Panc1 (cell line): ENCODE results near the gene PNP. TPM values are rescaled to one million over a fixed set of nuclear protein-coding genes. Genes with fewer than 3 reads are reported as not detected.

Experiments used
- ATAC-seq: fragments of 200-7000 bp; cut with Tn5 transposase; 2 replicates; pipeline ENCODE4 v1.9.1; 2020; ENCODE audit warnings: mild to moderate bottlenecking, moderate library complexity
- BruUV-seq: library from RNA; stranded (reverse); fragments of 400-500 nt; replicated peaks from 2 replicates; lab custom pipeline; 2021; lab: Mats Ljungman, UMichigan
- CTCF ChIA-PET: fragments of 300-600 bp; sonication (Branson Sonifier 250); formaldehyde crosslinking; loops from one replicate; lab custom pipeline; 2022; ENCODE audit warnings: antibody characterized with exemption; lab: Charles Lee
- POLR2A ChIA-PET: fragments of 300-600 bp; sonication (Branson Sonifier 250); formaldehyde crosslinking; loops from one replicate; lab custom pipeline; 2022; ENCODE audit warnings: antibody characterized with exemption; lab: Charles Lee
- DNase-seq: peaks from one replicate; pipeline ENCODE4 v3.0.0-alpha.2; 2010; ENCODE audit warnings: low read depth, low spot score
- H3K27ac ChIP-seq: 2 replicates; pipeline ENCODE4 v1.5.1; 2011; ENCODE audit warnings: mild to moderate bottlenecking, low read length, inconsistent platforms
- H3K27me3 ChIP-seq: fragments of 200-500 bp; sonication (Bioruptor generic); 2 replicates; pipeline ENCODE4 v1.6.0; 2014; ENCODE audit warnings: low read length, inconsistent platforms; ENCODE audit not compliant: control insufficient read depth, insufficient read depth
- H3K36me3 ChIP-seq: fragments of 200-500 bp; sonication (Bioruptor generic); 2 replicates; pipeline ENCODE4 v1.5.1; 2014; ENCODE audit warnings: inconsistent platforms, mild to moderate bottlenecking, low read length, moderate library complexity; ENCODE audit not compliant: control insufficient read depth, insufficient read depth
- H3K4me1 ChIP-seq: 2 replicates; pipeline ENCODE4 v1.5.1; 2011; ENCODE audit warnings: inconsistent platforms, mild to moderate bottlenecking, low read length, moderate library complexity; ENCODE audit not compliant: control insufficient read depth, insufficient read depth
- H3K4me3 ChIP-seq, 2 experiments: 2 replicates each; pipeline ENCODE4 v1.5.1; 2011 to 2012; ENCODE audit warnings: low read depth in 2 of 2, low read length in 2 of 2, mild to moderate bottlenecking in 2 of 2, inconsistent platforms in 1 of 2, moderate library complexity in 1 of 2
- H3K9me3 ChIP-seq: fragments of 200-500 bp; sonication (Bioruptor generic); 2 replicates; pipeline ENCODE4 v1.5.1; 2014; ENCODE audit warnings: low read depth, mild to moderate bottlenecking, inconsistent platforms, low read length, moderate library complexity; ENCODE audit not compliant: control insufficient read depth, insufficient read depth
- POLR2AphosphoS5 ChIP-seq: IDR thresholded peaks from 2 replicates; pipeline ENCODE4 v1.6.1; 2012; ENCODE audit warnings: mild to moderate bottlenecking, low read depth, low read length, moderate library complexity
- SIN3A ChIP-seq: IDR thresholded peaks from 2 replicates; pipeline ENCODE4 v1.6.1; 2012; ENCODE audit warnings: low read depth, mild to moderate bottlenecking, low read length, moderate library complexity, borderline replicate concordance; ENCODE audit not compliant: insufficient read depth
- TCF7L2 ChIP-seq: IDR thresholded peaks from 2 replicates; pipeline ENCODE4 v1.6.1; 2011; ENCODE audit warnings: mild to moderate bottlenecking, low read depth, low read length, inconsistent platforms
- in situ Hi-C: cut with HindIII; loops from 2 replicates; pipeline ENCODE4 v1.10.0; 2016; ENCODE audit warnings: low sequenced_read_pairs, low pct_unique_long_range_greater_than_20kb
- intact Hi-C: fragments of 100-400 bp; cut with micrococcal nuclease; formaldehyde crosslinking; loops from one replicate; pipeline ENCODE4 v1.10.0; 2022; ENCODE audit not compliant: unreplicated experiment
- total RNA-seq: library from RNA; stranded (reverse); gene quantifications from one replicate; pipeline ENCODE4 v1.2.1, GENCODE V29; 2021; ENCODE audit not compliant: unreplicated experiment
- TF ChIP-seq, protein P1 (sequence below), 2 experiments: IDR thresholded peaks; 2 replicates each; pipeline ENCODE4 v1.6.1; 2011 to 2012; ENCODE audit warnings: low read depth in 2 of 2, control low read depth in 1 of 2, low read length in 1 of 2, mild to moderate bottlenecking in 1 of 2, moderate library complexity in 1 of 2; ENCODE audit not compliant: insufficient read depth in 1 of 2
- TF ChIP-seq, protein P2 (sequence below): fragments of 450-650 bp; IDR thresholded peaks from 2 replicates; pipeline ENCODE4 v1.5.1; 2017; ENCODE audit warnings: mild to moderate bottlenecking

The PNP gene
- total RNA-seq, 1 experiment from 2014 or later, result 35.1 TPM

DNA sequence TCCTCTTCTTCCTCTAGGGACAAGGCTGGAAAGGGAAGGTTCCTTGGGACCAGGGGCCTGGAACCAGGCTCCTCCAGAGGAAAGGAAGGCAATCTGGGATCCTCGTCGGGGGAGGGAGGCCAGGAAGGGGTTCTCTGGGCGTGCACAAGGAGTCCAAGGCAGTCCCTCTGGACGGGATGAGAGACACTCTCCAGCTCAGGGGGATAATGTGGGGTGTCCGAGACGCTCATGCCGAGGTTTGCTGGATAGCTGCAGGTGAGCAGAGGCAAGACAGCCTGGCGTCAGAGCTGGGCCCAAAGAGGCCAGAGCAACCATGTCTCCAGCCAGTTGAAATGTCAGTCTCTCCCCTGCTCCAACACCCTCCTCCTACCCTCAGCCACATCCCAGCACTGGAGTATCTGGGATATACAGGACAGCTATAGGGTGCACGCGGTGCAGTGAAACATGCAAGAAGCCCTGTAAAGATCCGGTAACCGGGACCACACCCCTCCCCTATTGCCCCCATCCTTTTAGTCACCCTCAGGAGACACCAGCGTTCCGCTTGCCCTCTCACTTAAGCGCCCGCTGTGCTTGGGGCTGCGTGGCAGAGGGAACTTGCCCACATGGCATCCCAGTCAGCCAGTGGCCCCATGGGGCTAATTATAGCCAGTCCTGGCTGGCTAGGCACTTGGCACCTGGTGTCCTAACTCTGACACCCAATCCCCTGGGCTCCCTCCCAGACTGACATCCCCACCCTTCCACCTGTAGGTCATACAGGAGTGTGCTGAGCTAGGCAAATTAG, 33.4 kb upstream of the PNP start, which contains the start of gene KLHL33:
KLHL33 (minus strand) TSS at position 585 of the 781 bp plus-strand sequence; CDS start at position 230, 355 bp downstream.
- Histone ChIP-seq H3K27ac (no peak within 1 kb of the TSS), H3K27me3 (no peaks in the 10 kb centered on the region), H3K4me3 (no peak within 1 kb of the TSS), H3K4me1 (no peaks in the 10 kb centered on the region), H3K9me3 (no peaks in the 10 kb centered on the region), H3K36me3 (no peaks in the 10 kb centered on the region)
- ATAC-seq, result 0 out of 2 replicates have a peak, but pooled peaks have one; percentile 59
- DNase-seq, result no peak
- ChIA-PET CTCF (no interaction called here), POLR2A (no interaction called here)
- intact Hi-C loops, result no loop called here
- in situ Hi-C loops, result no loop called here
- BruUV-seq, result no TSS peak
- TF ChIP-seq TCF7L2, result no peak

DNA sequence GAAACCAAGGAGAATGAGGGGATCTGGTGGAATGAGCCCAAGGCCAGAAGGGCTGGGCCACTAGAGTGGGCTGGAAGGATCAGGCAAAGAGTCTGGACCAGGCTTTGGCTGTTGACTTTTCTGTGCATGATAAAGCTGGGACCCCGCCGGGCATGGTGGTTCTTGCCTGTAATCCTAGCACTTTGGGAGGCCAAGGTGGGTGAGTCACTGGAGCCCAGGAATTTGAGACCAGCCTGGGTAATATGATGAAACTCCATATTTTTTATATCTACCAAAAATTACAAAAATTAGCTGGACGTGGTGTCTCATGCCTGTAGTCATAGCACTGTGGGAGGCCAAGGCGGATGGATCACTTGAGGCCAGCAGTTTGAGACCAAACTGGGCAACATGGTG, 32.8 kb upstream of the PNP start:
- Histone ChIP-seq H3K27me3 (no peaks in the 10 kb centered on the region), H3K27ac (no peak overlapping the region), H3K4me3 (no peak overlapping the region), H3K9me3 (no peaks in the 10 kb centered on the region), H3K36me3 (no peaks in the 10 kb centered on the region), H3K4me1 (no peaks in the 10 kb centered on the region)
- ChIA-PET POLR2A (no interaction called here), CTCF (no interaction called here)
- intact Hi-C loops (no loop called here), in situ Hi-C loops (no loop called here)
- no peak for ATAC-seq
- TF ChIP-seq SIN3A (no peak), TCF7L2 (no peak), POLR2AphosphoS5 (no peak)
- TF ChIP-seq, protein P1, sequence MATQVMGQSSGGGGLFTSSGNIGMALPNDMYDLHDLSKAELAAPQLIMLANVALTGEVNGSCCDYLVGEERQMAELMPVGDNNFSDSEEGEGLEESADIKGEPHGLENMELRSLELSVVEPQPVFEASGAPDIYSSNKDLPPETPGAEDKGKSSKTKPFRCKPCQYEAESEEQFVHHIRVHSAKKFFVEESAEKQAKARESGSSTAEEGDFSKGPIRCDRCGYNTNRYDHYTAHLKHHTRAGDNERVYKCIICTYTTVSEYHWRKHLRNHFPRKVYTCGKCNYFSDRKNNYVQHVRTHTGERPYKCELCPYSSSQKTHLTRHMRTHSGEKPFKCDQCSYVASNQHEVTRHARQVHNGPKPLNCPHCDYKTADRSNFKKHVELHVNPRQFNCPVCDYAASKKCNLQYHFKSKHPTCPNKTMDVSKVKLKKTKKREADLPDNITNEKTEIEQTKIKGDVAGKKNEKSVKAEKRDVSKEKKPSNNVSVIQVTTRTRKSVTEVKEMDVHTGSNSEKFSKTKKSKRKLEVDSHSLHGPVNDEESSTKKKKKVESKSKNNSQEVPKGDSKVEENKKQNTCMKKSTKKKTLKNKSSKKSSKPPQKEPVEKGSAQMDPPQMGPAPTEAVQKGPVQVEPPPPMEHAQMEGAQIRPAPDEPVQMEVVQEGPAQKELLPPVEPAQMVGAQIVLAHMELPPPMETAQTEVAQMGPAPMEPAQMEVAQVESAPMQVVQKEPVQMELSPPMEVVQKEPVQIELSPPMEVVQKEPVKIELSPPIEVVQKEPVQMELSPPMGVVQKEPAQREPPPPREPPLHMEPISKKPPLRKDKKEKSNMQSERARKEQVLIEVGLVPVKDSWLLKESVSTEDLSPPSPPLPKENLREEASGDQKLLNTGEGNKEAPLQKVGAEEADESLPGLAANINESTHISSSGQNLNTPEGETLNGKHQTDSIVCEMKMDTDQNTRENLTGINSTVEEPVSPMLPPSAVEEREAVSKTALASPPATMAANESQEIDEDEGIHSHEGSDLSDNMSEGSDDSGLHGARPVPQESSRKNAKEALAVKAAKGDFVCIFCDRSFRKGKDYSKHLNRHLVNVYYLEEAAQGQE (IDR thresholded peaks at IDR 0.05; ENCODE audit: insufficient read depth in 1 of 2, low read depth in 2 of 2, low read length in 1 of 2), result no peak
- BruUV-seq, result no TSS peak
- no peak for DNase-seq

DNA sequence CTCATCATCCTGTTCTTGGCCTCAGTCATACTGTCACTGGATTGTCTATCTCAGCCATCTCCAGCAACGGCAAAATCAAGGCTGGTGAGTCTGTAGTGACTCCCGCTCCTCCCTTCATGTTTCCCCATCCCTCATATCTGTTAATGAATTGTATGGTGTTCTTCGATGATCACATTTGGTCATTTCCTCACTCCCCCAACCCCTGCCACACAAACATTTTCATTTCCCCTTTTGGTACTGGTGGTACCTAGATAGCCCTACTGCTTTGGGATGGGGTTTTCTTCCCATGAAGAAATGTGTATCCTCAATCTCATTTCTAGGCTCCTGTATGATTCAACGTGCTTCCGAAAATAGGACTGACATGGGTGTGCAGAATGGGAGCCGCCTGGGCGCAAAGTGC, 30.5 kb upstream of the PNP start:
- no TSS peak for BruUV-seq
- ATAC-seq, result no peak
- POLR2A ChIA-PET, result no interaction called here

More for the DNA sequence above, 30.5 kb upstream of the PNP start:
- Histone ChIP-seq H3K4me3 (no peak overlapping the region), H3K9me3 (no peaks in the 10 kb centered on the region), H3K4me1 (no peaks in the 10 kb centered on the region), H3K36me3 (no peaks in the 10 kb centered on the region), H3K27ac (no peak overlapping the region), H3K27me3 (no peaks in the 10 kb centered on the region)
- in situ Hi-C loops, result no loop called here
- TF ChIP-seq SIN3A (no peak), TCF7L2 (no peak), POLR2AphosphoS5 (no peak)
- TF ChIP-seq, protein P2, sequence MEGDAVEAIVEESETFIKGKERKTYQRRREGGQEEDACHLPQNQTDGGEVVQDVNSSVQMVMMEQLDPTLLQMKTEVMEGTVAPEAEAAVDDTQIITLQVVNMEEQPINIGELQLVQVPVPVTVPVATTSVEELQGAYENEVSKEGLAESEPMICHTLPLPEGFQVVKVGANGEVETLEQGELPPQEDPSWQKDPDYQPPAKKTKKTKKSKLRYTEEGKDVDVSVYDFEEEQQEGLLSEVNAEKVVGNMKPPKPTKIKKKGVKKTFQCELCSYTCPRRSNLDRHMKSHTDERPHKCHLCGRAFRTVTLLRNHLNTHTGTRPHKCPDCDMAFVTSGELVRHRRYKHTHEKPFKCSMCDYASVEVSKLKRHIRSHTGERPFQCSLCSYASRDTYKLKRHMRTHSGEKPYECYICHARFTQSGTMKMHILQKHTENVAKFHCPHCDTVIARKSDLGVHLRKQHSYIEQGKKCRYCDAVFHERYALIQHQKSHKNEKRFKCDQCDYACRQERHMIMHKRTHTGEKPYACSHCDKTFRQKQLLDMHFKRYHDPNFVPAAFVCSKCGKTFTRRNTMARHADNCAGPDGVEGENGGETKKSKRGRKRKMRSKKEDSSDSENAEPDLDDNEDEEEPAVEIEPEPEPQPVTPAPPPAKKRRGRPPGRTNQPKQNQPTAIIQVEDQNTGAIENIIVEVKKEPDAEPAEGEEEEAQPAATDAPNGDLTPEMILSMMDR, result no peak
- TF ChIP-seq, protein P1 (IDR thresholded peaks at IDR 0.05; ENCODE audit: insufficient read depth in 1 of 2, low read depth in 2 of 2, low read length in 1 of 2), result no peak
- DNase-seq, result no peak
- intact Hi-C loops, result no loop called here
- CTCF ChIA-PET, result no interaction called here
